Mucosa of descending colon (tissue), 3 donors: Measurements from ENCODE around the gene SMTNL2. TPM values are rescaled to one million over a fixed set of nuclear protein-coding genes. Genes with fewer than 3 reads are reported as not detected.
"Not testable (repeated sequence)": the region's sequence is repeated elsewhere in the genome, so short reads cannot be mapped to it uniquely, and the experiment has no call there.

ENCODE experiments used
- ATAC-seq: fragments of 200-7000 bp; cut with Tn5 transposase; one replicate; pipeline ENCODE4 v1.9.1; 2020; ENCODE audit warnings: mild to moderate bottlenecking, moderate library complexity
- DNase-seq, 3 donors: peaks; one replicate each; pipeline ENCODE4 v3.0.0-alpha.2; 2020
- H3K36me3 ChIP-seq: fragments of 200-600 bp; one replicate; pipeline ENCODE4 v1.8.0; 2021; ENCODE audit warnings: low read depth, mild to moderate bottlenecking
- H3K4me1 ChIP-seq: fragments of 200-600 bp; one replicate; pipeline ENCODE4 v1.8.0; 2021; ENCODE audit warnings: low read depth, mild to moderate bottlenecking
- H3K4me3 ChIP-seq: fragments of 200-600 bp; one replicate; pipeline ENCODE4 v1.8.0; 2021; ENCODE audit warnings: mild to moderate bottlenecking
- H3K9me3 ChIP-seq: fragments of 200-600 bp; one replicate; pipeline ENCODE4 v1.8.0; 2021; ENCODE audit warnings: mild to moderate bottlenecking
- CTCF ChIP-seq: fragments of 200-600 bp; IDR thresholded peaks from one replicate; pipeline ENCODE4 v1.8.0; 2022; ENCODE audit warnings: antibody characterized with exemption, mild to moderate bottlenecking
- intact Hi-C, 2 donors: fragments of 100-400 bp; cut with DNase I in 1 of 2; cut with micrococcal nuclease in 1 of 2; formaldehyde crosslinking; loops; one replicate each; pipeline versions ENCODE4 v1.11.0 to v1.11.1; 2022; cut with DNase I, micrococcal nuclease
- total RNA-seq, 3 donors: library from RNA; stranded (reverse); fragmentation: NEBNext Ultra II Directional in 2 of 3; extraction: Animal tissue kit (Norgen Biotek cat#: 25700) in 2 of 3; gene quantifications; one replicate each; pipeline versions ENCODE4 v1.2.1 to v1.2.4, GENCODE V29; 2021 to 2023
- donor health status: DM: no; HTN: no; CAD: no; lungs with moderate emphysema.
- donor health status: DM: no; HTN: no; CAD: no.
- donor health status: DM: no; HTN: yes; CAD: no.

Gene SMTNL2
- total RNA-seq, 3 donors from 2014 or later: 0.12 to 1.5 (median 1.1) TPM

GRCh38 chr17:4587195-4587594 lies 2.9 kb downstream of the SMTNL2 start:
- no peak for TF ChIP-seq CTCF
- Histone ChIP-seq H3K36me3 (no peaks in the 10 kb centered on the region), H3K4me1 (peaks cover 10% of the 10 kb centered on the region), H3K4me3 (no peak overlapping the region), H3K9me3 (no peaks in the 10 kb centered on the region)
- intact Hi-C loops: no loop called here
- ATAC-seq: no peak
- no peak for DNase-seq

- ATAC-seq: no peak
- H3K36me3 ChIP-seq: no peaks in the 10 kb centered on the region
- H3K9me3 ChIP-seq: no peaks in the 10 kb centered on the region
- intact Hi-C loops: no loop called here
- H3K4me3 ChIP-seq: no peak overlapping the region
- TF ChIP-seq CTCF: no peak
- no peak for DNase-seq
- H3K4me1 ChIP-seq: peaks cover 10% of the 10 kb centered on the region
These were observed 3.5 kb downstream of the SMTNL2 start for GRCh38 chr17:4587803-4588202.

GRCh38 chr17:4588391-4588790 lies 4.1 kb downstream of the SMTNL2 start:
- DNase-seq (no peak), ATAC-seq (no peak)
- Histone ChIP-seq H3K4me3 (no peak overlapping the region), H3K36me3 (no peaks in the 10 kb centered on the region), H3K4me1 (peaks cover 10% of the 10 kb centered on the region), H3K9me3 (no peaks in the 10 kb centered on the region)
- no peak for TF ChIP-seq CTCF
- intact Hi-C loops: no loop called here

- intact Hi-C loops: no loop called here
- Histone ChIP-seq H3K4me1 (peaks cover 8% of the 10 kb centered on the region), H3K4me3 (no peak overlapping the region), H3K9me3 (no peaks in the 10 kb centered on the region), H3K36me3 (no peaks in the 10 kb centered on the region)
- DNase-seq (no peak), ATAC-seq (no peak)
- TF ChIP-seq CTCF: no peak
These were observed 4.7 kb downstream of the SMTNL2 start for GRCh38 chr17:4588898-4589625.

- intact Hi-C loops, DNase-seq, H3K4me1 ChIP-seq, H3K36me3 ChIP-seq, ATAC-seq, H3K9me3 ChIP-seq, H3K4me3 ChIP-seq: not testable (repeated sequence)
These were observed 5.7 kb downstream of the SMTNL2 start for GRCh38 chr17:4590042-4590441.

- H3K9me3 ChIP-seq: no peaks in the 10 kb centered on the region
- intact Hi-C loops: no loop called here
- ATAC-seq: no peak
- no peaks in the 10 kb centered on the region for H3K4me1 ChIP-seq
- no peaks in the 10 kb centered on the region for H3K36me3 ChIP-seq
- no peak for TF ChIP-seq CTCF
- no peak for DNase-seq
- H3K4me3 ChIP-seq: no peak overlapping the region
These were observed 6.7 kb downstream of the SMTNL2 start for GRCh38 chr17:4590981-4591453.
